Mesendoderm (in vitro differentiated cells): ENCODE measurements around the gene EBPL.

ENCODE experiments used
- DNase-seq: peaks from one replicate; pipeline ENCODE4 v3.0.0; 2013
- H2AK5ac ChIP-seq: 2 replicates; pipeline ENCODE4 v1.6.1; 2013; ENCODE audit warnings: low read length, inconsistent platforms
- H2BK120ac ChIP-seq: 2 replicates; pipeline ENCODE4 v1.6.1; 2013; ENCODE audit warnings: low read depth, mild to moderate bottlenecking, low read length, moderate library complexity, mixed read lengths
- H2BK15ac ChIP-seq: replicated peaks from 2 replicates; pipeline ENCODE4 v1.6.1; 2013; ENCODE audit warnings: low read depth, mild to moderate bottlenecking, moderate library complexity
- H2BK5ac ChIP-seq: 2 replicates; pipeline ENCODE4 v1.6.1; 2013; ENCODE audit warnings: low read length, inconsistent platforms
- H3K18ac ChIP-seq: 2 replicates; pipeline ENCODE4 v1.6.1; 2013; ENCODE audit warnings: mild to moderate bottlenecking, low read length, mixed read lengths
- H3K23ac ChIP-seq: one replicate; pipeline ENCODE4 v1.6.1; 2013; ENCODE audit warnings: low read length
- H3K27ac ChIP-seq: 2 replicates; pipeline ENCODE4 v1.5.1; 2013; ENCODE audit warnings: low read depth, mild to moderate bottlenecking, inconsistent platforms, low read length, moderate library complexity
- H3K27me3 ChIP-seq: 2 replicates; pipeline ENCODE4 v1.6.1; 2013; ENCODE audit warnings: low read length, control low read depth, mild to moderate bottlenecking, inconsistent platforms; ENCODE audit not compliant: insufficient read depth, poor library complexity
- H3K36me3 ChIP-seq: 2 replicates; pipeline ENCODE4 v1.6.1; 2013; ENCODE audit warnings: low read length, inconsistent platforms; ENCODE audit not compliant: control insufficient read depth, insufficient read depth
- H3K4ac ChIP-seq: one replicate; pipeline ENCODE4 v1.6.1; 2013; ENCODE audit warnings: low read depth, mild to moderate bottlenecking, low read length, moderate library complexity
- H3K4me1 ChIP-seq: 2 replicates; pipeline ENCODE4 v1.6.1; 2013; ENCODE audit warnings: low read depth, low read length, inconsistent platforms; ENCODE audit not compliant: control insufficient read depth
- H3K4me2 ChIP-seq: 2 replicates; pipeline ENCODE4 v1.6.1; 2013; ENCODE audit warnings: low read length
- H3K4me3 ChIP-seq: 2 replicates; pipeline ENCODE4 v1.5.1; 2013; ENCODE audit warnings: mild to moderate bottlenecking, low read length
- H3K56ac ChIP-seq: one replicate; pipeline ENCODE4 v1.6.1; 2013; ENCODE audit warnings: low read length
- H3K79me1 ChIP-seq: 2 replicates; pipeline ENCODE4 v1.6.1; 2013; ENCODE audit warnings: low read length, inconsistent platforms
- H3K79me2 ChIP-seq: 2 replicates; pipeline ENCODE4 v1.6.1; 2013; ENCODE audit warnings: mild to moderate bottlenecking, low read length; ENCODE audit not compliant: control insufficient read depth, insufficient read depth
- H3K9ac ChIP-seq: 2 replicates; pipeline ENCODE4 v1.6.1; 2013; ENCODE audit warnings: low read length, inconsistent platforms
- H4K5ac ChIP-seq: one replicate; pipeline ENCODE4 v1.6.1; 2013; ENCODE audit warnings: low read length
- H4K8ac ChIP-seq: one replicate; pipeline ENCODE4 v1.6.1; 2013; ENCODE audit warnings: low read depth, mild to moderate bottlenecking, control low read depth, low read length, moderate library complexity
- WGBS: extraction: QIAGEN DNeasy Blood & Tissue Kit; methylation state at CpG from one replicate; pipeline ENCODE4 v1.1.7; 2013; ENCODE audit warnings: low lambda C conversion rate, missing lambda C conversion rate; ENCODE audit not compliant: insufficient coverage; ENCODE audit errors: extremely low coverage; 5-methylcytosine and 5-hydroxymethylcytosine counted together

The EBPL gene

DNA sequence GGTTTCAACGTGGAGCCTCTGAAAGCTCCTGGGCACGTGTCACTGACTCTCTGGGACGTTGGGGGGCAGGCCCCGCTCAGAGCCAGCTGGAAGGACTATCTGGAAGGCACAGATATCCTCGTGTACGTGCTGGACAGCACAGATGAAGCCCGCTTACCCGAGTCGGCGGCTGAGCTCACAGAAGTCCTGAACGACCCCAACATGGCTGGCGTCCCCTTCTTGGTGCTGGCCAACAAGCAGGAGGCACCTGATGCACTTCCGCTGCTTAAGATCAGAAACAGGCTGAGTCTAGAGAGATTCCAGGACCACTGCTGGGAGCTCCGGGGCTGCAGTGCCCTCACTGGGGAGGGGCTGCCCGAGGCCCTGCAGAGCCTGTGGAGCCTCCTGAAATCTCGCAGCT is 60.7 kb downstream of the EBPL start:
- DNase-seq: no peak
- Histone ChIP-seq H2BK5ac (no peak overlapping the region), H3K4me3 (no peak overlapping the region), H3K56ac (no peak overlapping the region), H2AK5ac (no peak overlapping the region), H3K4me1 (no peaks in the 10 kb centered on the region), H3K79me1 (no peaks in the 10 kb centered on the region), H3K9ac (no peak overlapping the region), H3K27ac (no peak overlapping the region), H3K23ac (no peak overlapping the region), H3K27me3 (no peaks in the 10 kb centered on the region), H3K79me2 (no peaks in the 10 kb centered on the region), H2BK15ac (no peak overlapping the region), H3K4me2 (no peak overlapping the region), H3K4ac (no peak overlapping the region), H3K18ac (no peak overlapping the region), H3K36me3 (no peaks in the 10 kb centered on the region), H4K5ac (no peak overlapping the region), H2BK120ac (no peak overlapping the region), H4K8ac (no peak overlapping the region)
- no CpG with 5 or more reads among the region's 16 CpGs for WGBS

DNA sequence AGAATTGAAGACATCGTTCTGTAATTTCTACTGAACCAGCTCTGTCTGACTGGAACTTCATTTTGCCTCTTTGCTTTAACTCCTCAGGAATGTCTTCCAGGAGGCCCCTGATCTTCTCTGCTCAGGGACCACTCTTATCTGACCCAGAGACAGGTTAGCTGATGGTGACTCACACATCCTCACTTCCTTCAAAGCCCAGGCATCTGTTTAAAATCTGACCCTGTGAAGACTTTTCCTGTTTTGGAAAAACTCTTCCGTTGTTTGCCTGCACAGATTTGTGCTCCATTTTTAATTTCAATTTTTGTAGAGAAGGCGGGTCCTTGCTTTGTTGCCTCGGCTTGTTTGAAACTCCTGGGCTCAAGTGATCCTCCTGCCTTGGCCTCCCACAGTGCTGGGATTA is 61.3 kb downstream of the EBPL start:
- Histone ChIP-seq H3K36me3 (no peaks in the 10 kb centered on the region), H3K4ac (no peak overlapping the region), H4K5ac (no peak overlapping the region), H3K18ac (no peak overlapping the region), H3K56ac (no peak overlapping the region), H3K79me2 (no peaks in the 10 kb centered on the region), H3K27ac (no peak overlapping the region), H3K4me1 (no peaks in the 10 kb centered on the region), H2BK15ac (no peak overlapping the region), H3K4me2 (no peak overlapping the region), H3K27me3 (no peaks in the 10 kb centered on the region), H3K9ac (no peak overlapping the region), H2BK5ac (no peak overlapping the region), H4K8ac (no peak overlapping the region), H2BK120ac (no peak overlapping the region), H2AK5ac (no peak overlapping the region), H3K79me1 (no peaks in the 10 kb centered on the region), H3K23ac (no peak overlapping the region), H3K4me3 (no peak overlapping the region)
- WGBS: no CpG with 5 or more reads among the region's 4 CpGs
- peak; percentile 34 for DNase-seq

DNA sequence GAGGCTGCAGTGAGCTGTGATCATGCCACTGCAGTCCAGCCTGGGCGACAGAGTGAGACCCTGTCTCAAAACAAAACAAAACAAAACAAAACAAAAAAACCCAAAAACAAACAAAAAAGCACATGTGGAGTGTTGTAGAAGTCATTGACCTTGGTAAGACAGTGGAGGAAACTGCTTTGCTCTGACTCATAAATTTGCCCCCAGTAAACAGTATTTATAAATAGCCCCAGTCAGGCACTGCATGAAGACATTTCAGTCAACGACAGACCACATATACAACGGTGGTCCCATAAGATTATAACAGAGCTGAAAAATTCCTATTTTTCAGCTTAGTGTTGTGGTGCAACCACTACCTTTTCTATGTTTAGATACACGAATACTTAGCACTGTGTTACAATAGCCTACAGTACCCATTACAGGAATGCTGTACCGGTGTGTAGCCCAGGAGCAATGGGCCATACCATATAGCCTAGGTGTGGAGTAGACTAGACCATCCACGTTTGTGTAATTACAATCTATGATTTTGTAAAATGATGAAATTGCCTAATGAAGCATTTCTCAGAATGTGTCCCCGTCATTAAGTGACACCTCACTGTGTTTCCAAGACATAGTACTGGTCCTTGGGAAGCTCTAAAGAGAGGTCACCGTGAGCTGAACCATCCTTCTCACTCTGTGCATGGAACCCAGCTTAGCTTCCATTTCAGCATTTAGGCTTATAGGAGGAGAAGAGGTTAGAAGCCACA is 61.9 kb downstream of the EBPL start:
- Histone ChIP-seq H3K23ac (no peak overlapping the region), H2BK15ac (no peak overlapping the region), H3K9ac (no peak overlapping the region), H3K4me3 (no peak overlapping the region), H2BK5ac (no peak overlapping the region), H3K18ac (no peak overlapping the region), H3K27ac (no peak overlapping the region), H3K56ac (no peak overlapping the region), H3K36me3 (no peaks in the 10 kb centered on the region), H2BK120ac (no peak overlapping the region), H3K79me1 (no peaks in the 10 kb centered on the region), H3K4ac (no peak overlapping the region), H4K8ac (no peak overlapping the region), H3K4me1 (no peaks in the 10 kb centered on the region), H2AK5ac (no peak overlapping the region), H3K27me3 (no peaks in the 10 kb centered on the region), H3K79me2 (no peaks in the 10 kb centered on the region), H4K5ac (no peak overlapping the region), H3K4me2 (no peak overlapping the region)
- WGBS: no CpG with 5 or more reads among the region's 8 CpGs
- DNase-seq: no peak

DNA sequence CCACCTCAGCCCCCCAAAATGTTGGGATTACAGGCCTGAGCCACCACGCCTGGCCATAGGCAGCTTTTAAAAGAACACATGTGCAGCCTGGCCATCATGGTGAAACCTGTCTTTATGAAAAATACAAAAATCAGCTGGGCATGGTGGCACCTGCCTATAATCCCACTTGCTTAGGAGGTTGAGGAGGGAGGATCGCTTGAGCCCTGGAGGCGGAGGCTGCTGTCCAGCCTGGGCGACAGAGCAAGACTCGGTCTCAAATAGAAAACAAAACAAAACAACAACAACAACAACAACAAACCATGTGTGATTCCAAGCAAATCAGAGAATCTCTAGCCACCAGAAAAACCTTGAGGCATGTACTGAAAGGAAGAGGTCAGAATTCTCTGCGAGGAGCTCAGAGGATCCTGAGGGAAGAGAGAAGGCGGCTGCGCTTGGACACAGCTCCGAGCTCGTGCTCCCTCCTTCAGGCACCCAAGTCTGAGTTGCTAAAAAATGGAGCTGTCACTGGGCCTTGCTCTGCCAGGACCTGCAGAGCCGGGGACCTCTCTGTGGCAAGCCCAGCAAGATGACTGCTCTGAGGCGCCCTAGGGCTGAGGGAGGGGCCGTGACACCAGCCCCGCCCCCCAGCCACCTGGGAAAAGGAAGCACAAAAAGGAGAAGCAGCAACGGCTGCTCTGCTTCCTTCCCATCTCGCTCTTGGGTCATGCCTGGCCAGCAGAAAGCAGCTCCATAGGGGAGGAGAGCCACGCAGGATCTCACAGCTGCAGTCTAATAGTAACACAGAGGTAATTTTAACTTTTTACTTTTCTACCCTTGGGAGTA is 63.2 kb downstream of the EBPL start, which contains the start of gene ARL11:
Gene ARL11, plus strand, starts transcription at position 677 of the 822 bp plus-strand sequence. CDS start 1,941 bp downstream, outside the sequence.
- no peak within 1 kb of the TSS for H3K18ac ChIP-seq
- H3K4me1 ChIP-seq: no peaks in the 10 kb centered on the region
- WGBS: no CpG with 5 or more reads among the region's 17 CpGs
- no peaks in the 10 kb centered on the region for H3K36me3 ChIP-seq
- no peak within 1 kb of the TSS for H3K4ac ChIP-seq
- DNase-seq: peak; percentile 88
- no peaks in the 10 kb centered on the region for H3K27me3 ChIP-seq
- H3K56ac ChIP-seq: peak within 1 kb of the TSS; percentile 70
- H2BK120ac ChIP-seq: no peak within 1 kb of the TSS
- no peak within 1 kb of the TSS for H3K27ac ChIP-seq
- H2BK5ac ChIP-seq: no peak within 1 kb of the TSS
- peak within 1 kb of the TSS; percentile 71 for H4K5ac ChIP-seq
- no peaks in the 10 kb centered on the region for H3K79me2 ChIP-seq
- H3K23ac ChIP-seq: no peak within 1 kb of the TSS
- H4K8ac ChIP-seq: no peak within 1 kb of the TSS
- no peak within 1 kb of the TSS for H2BK15ac ChIP-seq
- H3K4me3 ChIP-seq: no peak within 1 kb of the TSS
- no peak within 1 kb of the TSS for H2AK5ac ChIP-seq
- peak within 1 kb of the TSS; percentile 27 for H3K4me2 ChIP-seq
- no peak within 1 kb of the TSS for H3K9ac ChIP-seq
- no peaks in the 10 kb centered on the region for H3K79me1 ChIP-seq

DNA sequence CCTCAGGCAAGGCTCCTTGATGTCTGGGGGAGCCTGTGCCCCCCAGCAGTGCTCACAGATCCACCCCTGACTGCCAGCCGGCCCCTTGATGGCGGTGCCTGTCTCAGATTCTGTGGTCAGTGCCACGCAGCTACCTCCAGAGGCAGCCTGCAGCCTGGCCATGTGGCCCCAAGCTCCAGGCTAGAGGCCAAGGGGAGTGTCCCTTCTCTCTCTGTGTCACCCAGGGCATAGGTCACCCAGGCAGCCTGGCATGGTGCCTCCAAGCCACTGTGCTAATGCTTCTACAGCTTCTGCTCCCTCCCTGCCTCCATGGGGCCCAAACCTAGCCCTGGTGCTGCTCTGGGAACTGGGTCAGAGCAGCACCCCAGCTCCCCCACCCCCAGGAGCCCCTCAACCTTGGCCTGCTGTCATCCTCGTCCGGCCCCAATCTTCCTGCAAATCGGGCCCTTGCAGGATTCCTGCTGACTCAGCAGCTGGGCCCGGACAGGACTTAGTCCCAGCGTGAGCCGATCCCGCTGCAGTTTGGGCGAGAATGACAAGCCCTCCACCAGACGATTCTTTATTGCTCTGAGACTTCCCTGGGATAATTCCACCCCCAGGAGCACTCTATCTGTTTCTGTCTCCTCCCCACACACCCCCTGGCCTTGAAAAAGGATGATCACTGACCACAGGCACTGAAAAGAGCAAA is 65.8 kb downstream of the EBPL start:
- Histone ChIP-seq H3K27ac (no peak overlapping the region), H3K4ac (no peak overlapping the region), H2BK5ac (no peak overlapping the region), H3K4me2 (no peak overlapping the region), H3K36me3 (no peaks in the 10 kb centered on the region), H2AK5ac (no peak overlapping the region), H3K4me3 (no peak overlapping the region), H2BK15ac (no peak overlapping the region), H3K56ac (peak overlapping the region; percentile 15), H4K8ac (no peak overlapping the region), H3K9ac (no peak overlapping the region), H3K79me1 (no peaks in the 10 kb centered on the region), H3K23ac (no peak overlapping the region), H3K18ac (no peak overlapping the region), H3K27me3 (no peaks in the 10 kb centered on the region), H2BK120ac (no peak overlapping the region), H3K4me1 (no peaks in the 10 kb centered on the region), H4K5ac (no peak overlapping the region), H3K79me2 (no peaks in the 10 kb centered on the region)
- no CpG with 5 or more reads among the region's 12 CpGs for WGBS
- DNase-seq: no peak
